PC-3 (cell line): ENCODE data around the gene TMC2. TPM values are rescaled to one million over a fixed set of nuclear protein-coding genes. Genes with fewer than 3 reads are reported as not detected.
"Not testable (repeated sequence)": the region's sequence is repeated elsewhere in the genome, so short reads cannot be mapped to it uniquely, and the experiment has no call there.

Experiments
- ATAC-seq: fragments of 200-7000 bp; cut with Tn5 transposase; 2 replicates; pipeline ENCODE4 v1.9.1; 2020; ENCODE audit warnings: mild to moderate bottlenecking, moderate library complexity
- Bru-seq: library from RNA; stranded (reverse); fragments of 400-500 nt; gene quantifications from one replicate; lab custom pipeline; 2021; lab: Mats Ljungman, UMichigan
- BruChase-seq, 2 experiments: library from RNA; stranded (reverse); fragments of 400-500 nt; gene quantifications; one replicate each; lab custom pipeline; 2021; lab: Mats Ljungman, UMichigan
- BruUV-seq: library from RNA; stranded (reverse); fragments of 400-500 nt; replicated peaks from 2 replicates; lab custom pipeline; 2021; lab: Mats Ljungman, UMichigan
- CTCF ChIA-PET: fragments of 300-600 bp; sonication (Branson Sonifier 250); formaldehyde crosslinking; loops from one replicate; lab custom pipeline; 2022; ENCODE audit warnings: antibody characterized with exemption; lab: Charles Lee
- POLR2A ChIA-PET: fragments of 300-600 bp; sonication (Branson Sonifier 250); formaldehyde crosslinking; loops from one replicate; lab custom pipeline; 2022; ENCODE audit warnings: antibody characterized with exemption; ENCODE audit not compliant: unreplicated experiment; lab: Charles Lee
- DNase-seq: peaks from one replicate; pipeline ENCODE4 v3.0.0-alpha.2; 2015
- H2AFZ ChIP-seq: fragments of 300-600 bp; sonication (generic); 2 replicates; pipeline ENCODE4 v1.6.0; 2016; ENCODE audit warnings: antibody characterized with exemption, low read length
- H3F3A ChIP-seq: fragments of 300-600 bp; sonication (generic); one replicate; pipeline ENCODE4 v1.6.0; 2017; ENCODE audit warnings: antibody characterized with exemption, low read length, control low read depth, mild to moderate bottlenecking; ENCODE audit not compliant: unreplicated experiment
- H3K27ac ChIP-seq: fragments of 300-600 bp; sonication (generic); 2 replicates; pipeline ENCODE4 v1.5.1; 2016; ENCODE audit warnings: mild to moderate bottlenecking, low read length
- H3K27me3 ChIP-seq: fragments of 300-600 bp; sonication (generic); 2 replicates; pipeline ENCODE4 v1.6.1; 2016; ENCODE audit warnings: low read length, mixed read lengths
- H3K36me3 ChIP-seq: fragments of 300-600 bp; sonication (generic); 2 replicates; pipeline ENCODE4 v1.6.1; 2016; ENCODE audit warnings: low read depth, mixed run types, low read length, mixed read lengths
- H3K4me1 ChIP-seq: fragments of 300-600 bp; sonication (generic); 2 replicates; pipeline ENCODE4 v1.5.1; 2016; ENCODE audit warnings: low read length; ENCODE audit not compliant: insufficient read depth
- H3K4me2 ChIP-seq: fragments of 300-600 bp; sonication (generic); 2 replicates; pipeline ENCODE4 v1.6.0; 2016; ENCODE audit warnings: low read length
- H3K4me3 ChIP-seq: fragments of 300-600 bp; sonication (generic); 2 replicates; pipeline ENCODE4 v1.5.1; 2016; ENCODE audit warnings: mild to moderate bottlenecking, low read length, mixed read lengths
- H3K79me2 ChIP-seq: fragments of 300-600 bp; sonication (generic); 2 replicates; pipeline ENCODE4 v1.6.1; 2017; ENCODE audit warnings: low read length, mixed read lengths
- H3K9ac ChIP-seq: fragments of 300-600 bp; sonication (generic); 2 replicates; pipeline ENCODE4 v1.6.0; 2016; ENCODE audit warnings: mild to moderate bottlenecking, low read length
- H3K9me2 ChIP-seq: fragments of 300-600 bp; sonication (generic); replicated peaks from 2 replicates; pipeline ENCODE4 v1.6.1; 2016; ENCODE audit warnings: mixed run types, low read length, mixed read lengths
- H3K9me3 ChIP-seq: fragments of 300-600 bp; sonication (generic); 2 replicates; pipeline ENCODE4 v1.6.1; 2016; ENCODE audit warnings: low read length, mixed read lengths
- H4K20me1 ChIP-seq: fragments of 300-600 bp; sonication (generic); 2 replicates; pipeline ENCODE4 v1.6.1; 2016; ENCODE audit warnings: low read length, mixed read lengths
- EZH2 ChIP-seq: fragments of 300-600 bp; sonication (generic); IDR thresholded peaks from one replicate; pipeline ENCODE4 v1.6.1; 2017; ENCODE audit warnings: antibody characterized with exemption, mild to moderate bottlenecking, low read length; ENCODE audit not compliant: unreplicated experiment
- EZH2phosphoT487 ChIP-seq: fragments of 300-600 bp; sonication (generic); IDR thresholded peaks from 2 replicates; pipeline ENCODE4 v1.6.1; 2018; ENCODE audit warnings: mild to moderate bottlenecking, antibody characterized with exemption, low read length, borderline replicate concordance
- intact Hi-C: fragments of 100-400 bp; cut with micrococcal nuclease; formaldehyde crosslinking; loops from 2 replicates; pipeline ENCODE4 v1.9.0; 2023
- long read RNA-seq: library from polyadenylated mRNA; unstranded; transcript quantifications from one replicate; pipeline ENCODE4 v2.0.0, GENCODE V29; 2021; ENCODE audit not compliant: unreplicated experiment
- total RNA-seq: library from RNA; depleted of rRNA; stranded (reverse); fragments of >200 nt; gene quantifications from 2 replicates; pipeline ENCODE4 v1.2.3, GENCODE V29; 2014; rRNA removed
- TF ChIP-seq, protein P1 (sequence below): fragments of 300-600 bp; sonication (generic); conservative IDR thresholded peaks from 2 replicates; pipeline ENCODE4 v1.5.1; 2017; ENCODE audit warnings: antibody characterized with exemption, low read depth, mild to moderate bottlenecking, low read length

Gene TMC2, protein sequence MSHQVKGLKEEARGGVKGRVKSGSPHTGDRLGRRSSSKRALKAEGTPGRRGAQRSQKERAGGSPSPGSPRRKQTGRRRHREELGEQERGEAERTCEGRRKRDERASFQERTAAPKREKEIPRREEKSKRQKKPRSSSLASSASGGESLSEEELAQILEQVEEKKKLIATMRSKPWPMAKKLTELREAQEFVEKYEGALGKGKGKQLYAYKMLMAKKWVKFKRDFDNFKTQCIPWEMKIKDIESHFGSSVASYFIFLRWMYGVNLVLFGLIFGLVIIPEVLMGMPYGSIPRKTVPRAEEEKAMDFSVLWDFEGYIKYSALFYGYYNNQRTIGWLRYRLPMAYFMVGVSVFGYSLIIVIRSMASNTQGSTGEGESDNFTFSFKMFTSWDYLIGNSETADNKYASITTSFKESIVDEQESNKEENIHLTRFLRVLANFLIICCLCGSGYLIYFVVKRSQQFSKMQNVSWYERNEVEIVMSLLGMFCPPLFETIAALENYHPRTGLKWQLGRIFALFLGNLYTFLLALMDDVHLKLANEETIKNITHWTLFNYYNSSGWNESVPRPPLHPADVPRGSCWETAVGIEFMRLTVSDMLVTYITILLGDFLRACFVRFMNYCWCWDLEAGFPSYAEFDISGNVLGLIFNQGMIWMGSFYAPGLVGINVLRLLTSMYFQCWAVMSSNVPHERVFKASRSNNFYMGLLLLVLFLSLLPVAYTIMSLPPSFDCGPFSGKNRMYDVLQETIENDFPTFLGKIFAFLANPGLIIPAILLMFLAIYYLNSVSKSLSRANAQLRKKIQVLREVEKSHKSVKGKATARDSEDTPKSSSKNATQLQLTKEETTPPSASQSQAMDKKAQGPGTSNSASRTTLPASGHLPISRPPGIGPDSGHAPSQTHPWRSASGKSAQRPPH
- total RNA-seq: not detected in 2 replicates
- percentile 1 among the genes with signal in this experiment for Bru-seq, nascent RNA
- BruChase-seq, experiment 1, labeled RNA remaining after a 6-hour chase: percentile 1 among the genes with signal in this experiment
- percentile 1 among the genes with signal in this experiment for BruChase-seq, experiment 2, labeled RNA remaining after a 2-hour chase
- long read RNA-seq: 0 reads

DNA sequence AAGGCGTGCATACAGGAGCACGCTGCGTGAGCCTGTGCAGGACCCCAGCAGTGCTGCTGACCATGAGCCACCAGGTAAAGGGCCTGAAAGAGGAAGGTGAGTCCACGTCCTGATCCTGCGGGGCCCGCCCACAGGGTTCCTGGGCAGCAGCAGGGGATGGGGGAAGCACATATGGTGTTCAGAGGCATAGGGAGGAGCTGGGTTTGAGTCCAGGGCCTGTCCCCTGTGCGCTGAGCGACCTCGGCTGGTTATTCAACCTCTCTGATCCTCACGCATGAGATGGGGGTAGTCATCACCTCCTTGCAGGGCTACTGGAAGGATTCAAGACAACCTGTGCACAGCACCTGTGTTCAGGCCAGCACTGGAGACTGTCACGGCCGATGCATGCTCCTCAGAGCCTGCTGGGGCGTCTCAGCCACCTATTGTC is at the start of gene TMC2:
TSS of gene TMC2 (plus strand) at position 14 of the 427 bp plus-strand sequence. CDS start at position 63, 49 bp downstream.
- CTCF ChIA-PET: no interaction called here

DNA sequence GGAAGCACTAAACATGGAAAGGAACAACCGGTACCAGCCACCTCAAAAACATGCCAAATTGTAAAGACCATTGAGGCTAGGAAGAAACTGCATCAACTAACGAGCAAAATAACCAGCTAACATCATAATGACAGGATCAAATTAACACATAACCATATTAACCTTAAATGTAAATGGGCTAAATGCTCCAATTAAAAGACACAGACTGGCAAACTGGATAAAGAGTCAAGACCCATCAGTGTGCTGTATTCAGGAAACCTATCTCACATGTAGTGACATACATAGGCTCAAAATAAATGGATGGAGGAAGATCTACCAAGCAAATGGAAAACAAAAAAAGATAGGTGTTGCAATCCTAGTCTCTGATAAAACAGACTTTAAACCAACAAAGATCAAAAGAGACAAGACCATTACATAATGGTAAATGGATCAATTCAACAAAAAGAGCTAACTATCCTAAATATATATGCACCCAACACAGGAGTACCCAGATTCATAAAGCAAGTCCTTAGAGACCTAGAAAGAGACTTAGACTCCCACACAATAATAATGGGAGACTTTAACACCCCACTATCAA is 33.5 kb upstream of the TMC2 start:
- DNase-seq, intact Hi-C loops, H3K9me2 ChIP-seq, H4K20me1 ChIP-seq, H3K27ac ChIP-seq, BruUV-seq, H3K9ac ChIP-seq, H3K79me2 ChIP-seq, H3K4me3 ChIP-seq, H3K4me1 ChIP-seq, POLR2A ChIA-PET, ATAC-seq, H3K27me3 ChIP-seq, H2AFZ ChIP-seq, H3F3A ChIP-seq, H3K4me2 ChIP-seq, CTCF ChIA-PET, H3K9me3 ChIP-seq, H3K36me3 ChIP-seq: not testable (repeated sequence)

More for the DNA sequence above, at the start of gene TMC2:
- no peak within 1 kb of the TSS for H3K4me2 ChIP-seq
- H3F3A ChIP-seq: no peaks in the 10 kb centered on the region
- H3K9ac ChIP-seq: no peak within 1 kb of the TSS
- DNase-seq (no peak), ATAC-seq (no peak)
- H3K4me3 ChIP-seq: no peak within 1 kb of the TSS
- H2AFZ ChIP-seq: no peak within 1 kb of the TSS
- H4K20me1 ChIP-seq: no peaks in the 10 kb centered on the region
- TF ChIP-seq, protein P1, sequence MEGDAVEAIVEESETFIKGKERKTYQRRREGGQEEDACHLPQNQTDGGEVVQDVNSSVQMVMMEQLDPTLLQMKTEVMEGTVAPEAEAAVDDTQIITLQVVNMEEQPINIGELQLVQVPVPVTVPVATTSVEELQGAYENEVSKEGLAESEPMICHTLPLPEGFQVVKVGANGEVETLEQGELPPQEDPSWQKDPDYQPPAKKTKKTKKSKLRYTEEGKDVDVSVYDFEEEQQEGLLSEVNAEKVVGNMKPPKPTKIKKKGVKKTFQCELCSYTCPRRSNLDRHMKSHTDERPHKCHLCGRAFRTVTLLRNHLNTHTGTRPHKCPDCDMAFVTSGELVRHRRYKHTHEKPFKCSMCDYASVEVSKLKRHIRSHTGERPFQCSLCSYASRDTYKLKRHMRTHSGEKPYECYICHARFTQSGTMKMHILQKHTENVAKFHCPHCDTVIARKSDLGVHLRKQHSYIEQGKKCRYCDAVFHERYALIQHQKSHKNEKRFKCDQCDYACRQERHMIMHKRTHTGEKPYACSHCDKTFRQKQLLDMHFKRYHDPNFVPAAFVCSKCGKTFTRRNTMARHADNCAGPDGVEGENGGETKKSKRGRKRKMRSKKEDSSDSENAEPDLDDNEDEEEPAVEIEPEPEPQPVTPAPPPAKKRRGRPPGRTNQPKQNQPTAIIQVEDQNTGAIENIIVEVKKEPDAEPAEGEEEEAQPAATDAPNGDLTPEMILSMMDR: no peak
- TF ChIP-seq EZH2phosphoT487 (no peak), EZH2 (no peak)
- peaks cover 96% of the 10 kb centered on the region for H3K27me3 ChIP-seq
- POLR2A ChIA-PET: no interaction called here
- no peaks in the 10 kb centered on the region for H3K9me3 ChIP-seq
- no TSS peak for BruUV-seq
- intact Hi-C loops: no loop called here
- H3K79me2 ChIP-seq: no peaks in the 10 kb centered on the region
- H3K36me3 ChIP-seq: no peaks in the 10 kb centered on the region
- H3K9me2 ChIP-seq: no peaks in the 10 kb centered on the region
- no peaks in the 10 kb centered on the region for H3K4me1 ChIP-seq
- H3K27ac ChIP-seq: no peak within 1 kb of the TSS

DNA sequence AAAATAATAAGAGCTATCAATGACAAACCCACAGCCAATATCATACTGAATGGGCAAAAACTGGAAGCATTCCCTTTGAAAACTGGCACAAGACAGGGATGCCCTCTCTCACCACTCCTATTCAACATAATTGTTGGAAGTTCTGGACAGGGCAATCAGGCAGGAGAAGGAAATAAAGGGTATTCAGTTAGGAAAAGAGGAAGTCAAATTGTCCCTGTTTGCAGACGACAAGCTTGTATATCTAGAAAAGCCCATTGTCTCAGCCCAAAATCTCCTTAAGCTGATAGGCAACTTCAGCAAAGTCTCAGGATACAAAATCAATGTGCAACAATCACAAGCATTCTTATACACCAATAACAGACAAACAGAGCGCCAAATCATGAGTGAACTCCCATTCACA is 31.6 kb upstream of the TMC2 start:
- H3K9ac ChIP-seq, BruUV-seq, H3F3A ChIP-seq, DNase-seq, POLR2A ChIA-PET, H2AFZ ChIP-seq, H3K4me2 ChIP-seq, H3K4me3 ChIP-seq, H3K9me3 ChIP-seq, H3K36me3 ChIP-seq, H4K20me1 ChIP-seq, H3K9me2 ChIP-seq, intact Hi-C loops, H3K27ac ChIP-seq, H3K27me3 ChIP-seq, ATAC-seq: not testable (repeated sequence)
- CTCF ChIA-PET: interaction anchor here (0.7 kb wide), 1 partner anchor 826 kb away, joined by 3 read pairs; no protein-coding TSS in a partner anchor
- H3K4me1 ChIP-seq: peaks cover 16% of the 10 kb centered on the region
- H3K79me2 ChIP-seq: peaks cover 18% of the 10 kb centered on the region

DNA sequence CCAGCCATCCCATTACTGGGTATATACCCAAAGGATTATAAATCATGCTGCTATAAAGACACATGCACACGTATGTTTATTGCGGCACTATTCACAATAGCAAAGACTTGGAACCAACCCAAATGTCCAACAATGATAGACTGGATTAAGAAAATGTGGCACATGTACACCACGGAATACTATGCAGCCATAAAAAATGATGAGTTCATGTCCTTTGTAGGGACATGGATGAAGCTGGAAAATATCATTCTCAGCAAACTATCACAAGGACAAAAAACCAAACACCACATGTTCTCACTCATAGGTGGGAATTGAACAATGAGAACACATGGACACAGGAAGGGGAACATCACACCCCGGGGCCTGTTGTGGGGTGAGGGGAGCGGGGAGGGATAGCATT is 29.9 kb upstream of the TMC2 start:
- H3K9ac ChIP-seq, H3K9me3 ChIP-seq, H3F3A ChIP-seq, H3K9me2 ChIP-seq, POLR2A ChIA-PET, BruUV-seq, H3K27me3 ChIP-seq, H2AFZ ChIP-seq, H3K36me3 ChIP-seq, CTCF ChIA-PET, ATAC-seq, H4K20me1 ChIP-seq, H3K27ac ChIP-seq, intact Hi-C loops, DNase-seq, H3K4me2 ChIP-seq, H3K4me3 ChIP-seq: not testable (repeated sequence)
- peaks cover 18% of the 10 kb centered on the region for H3K79me2 ChIP-seq
- H3K4me1 ChIP-seq: peaks cover 16% of the 10 kb centered on the region
